Activated T-cell treated with anti-CD3 and anti-CD28 coated beads for 48 hours (primary cell): ENCODE results near the gene CRTC1.

Experiments
- DNase-seq: peaks from one replicate; pipeline ENCODE4 v3.0.0-alpha.2; 2020; ENCODE audit warnings: low read depth

The CRTC1 gene

DNA sequence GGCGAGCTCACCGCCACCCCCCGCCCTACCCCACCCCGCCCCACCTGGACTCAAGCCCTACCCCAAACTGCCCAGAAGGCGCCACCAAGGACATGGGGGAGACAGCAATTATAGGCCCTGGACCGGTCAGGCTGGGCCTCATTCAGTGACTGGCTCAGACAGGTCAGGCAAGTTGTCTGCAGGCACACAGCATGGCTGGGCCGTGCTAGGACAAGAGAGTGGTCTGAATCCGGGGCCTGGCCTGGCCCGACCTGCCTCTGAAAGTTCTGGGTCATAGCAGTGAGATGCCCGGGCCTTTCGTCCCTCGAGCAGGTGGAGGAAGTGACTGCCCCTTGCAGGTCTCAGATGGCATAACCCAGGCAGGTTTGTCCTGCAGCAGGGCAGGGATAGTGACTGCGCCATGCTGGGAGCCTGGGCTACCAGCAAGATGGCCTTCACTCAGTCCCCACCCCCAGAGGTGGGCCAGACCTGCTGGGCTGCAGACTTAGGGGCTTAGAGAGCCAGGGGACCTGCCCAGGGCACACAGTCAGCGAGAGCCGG lies 86.6 kb downstream of the CRTC1 start:
- no peak for DNase-seq

DNA sequence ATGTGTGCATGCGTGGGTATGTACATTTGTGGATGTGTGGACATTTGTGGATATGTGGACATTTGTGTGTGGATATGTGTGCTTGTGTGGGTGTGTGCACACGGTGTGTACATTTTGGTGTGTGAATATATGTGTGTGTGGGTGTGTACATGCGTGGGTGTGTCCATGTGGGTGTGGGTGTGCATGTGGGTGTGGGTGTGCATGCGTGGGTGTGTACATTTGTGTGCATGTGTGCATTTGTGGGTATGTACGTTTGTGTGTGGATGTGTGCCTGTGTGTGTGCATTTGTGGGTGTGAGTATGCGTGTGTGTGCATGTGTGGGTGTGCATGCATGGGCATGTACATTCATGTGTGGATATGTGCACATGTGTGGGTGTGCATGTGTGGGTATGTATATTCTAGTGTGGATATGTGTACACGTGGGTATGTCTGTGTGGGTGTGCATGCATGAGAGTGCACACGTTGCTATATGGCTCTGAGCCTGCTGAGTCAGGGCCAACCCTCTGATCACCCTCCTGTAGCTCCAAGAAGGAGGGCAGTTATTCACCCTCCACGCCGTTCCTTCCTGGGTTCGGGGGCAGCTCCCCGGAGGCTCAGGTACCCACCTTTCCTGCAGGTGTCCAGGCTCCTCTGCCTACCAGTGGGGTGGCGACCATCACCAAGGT lies 87.3 kb downstream of the CRTC1 start:
- no peak for DNase-seq

DNA sequence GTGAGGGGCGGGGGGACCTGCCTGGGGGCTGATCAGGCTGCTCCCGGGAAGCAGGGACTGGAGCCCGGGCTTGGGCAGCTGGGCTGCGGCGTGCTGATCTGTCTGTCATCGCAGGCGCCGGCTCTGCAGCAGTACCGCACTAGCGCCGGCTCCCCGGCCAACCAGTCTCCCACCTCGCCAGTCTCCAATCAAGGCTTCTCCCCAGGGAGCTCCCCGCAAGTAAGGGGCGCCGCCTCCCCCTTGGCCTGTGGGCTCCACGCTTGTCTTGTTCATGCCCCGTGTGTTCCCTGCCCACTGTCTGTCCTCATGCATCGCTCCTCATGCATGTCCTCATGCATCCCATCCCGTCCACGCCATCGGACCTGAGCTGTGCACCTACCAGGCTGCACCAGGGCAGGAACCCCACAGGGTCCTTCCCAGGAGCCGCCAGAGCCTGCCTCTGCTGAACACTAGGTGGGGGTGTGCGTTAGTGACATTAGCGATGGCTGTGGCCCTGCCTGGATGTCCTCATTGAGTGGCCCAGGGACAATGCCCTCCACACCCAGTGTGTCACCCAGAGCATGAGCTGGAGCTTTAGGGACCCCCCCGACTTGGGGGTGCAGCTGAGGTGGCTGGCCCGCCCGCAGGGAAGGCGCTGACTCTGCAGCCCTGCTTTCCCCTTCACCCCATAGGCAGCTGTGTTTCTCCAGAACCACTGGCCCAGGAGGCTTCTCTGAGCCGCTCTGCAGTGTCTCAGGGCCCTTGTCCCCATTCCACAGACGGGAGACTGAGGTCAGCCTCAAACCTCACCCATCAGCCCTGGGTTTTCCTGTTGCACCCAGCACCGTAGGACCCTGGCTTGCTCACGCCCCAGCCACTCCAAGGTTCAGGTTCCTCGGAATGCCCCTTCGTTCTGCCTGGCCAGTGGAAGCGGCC lies 88.1 kb downstream of the CRTC1 start:
- DNase-seq = no peak

DNA sequence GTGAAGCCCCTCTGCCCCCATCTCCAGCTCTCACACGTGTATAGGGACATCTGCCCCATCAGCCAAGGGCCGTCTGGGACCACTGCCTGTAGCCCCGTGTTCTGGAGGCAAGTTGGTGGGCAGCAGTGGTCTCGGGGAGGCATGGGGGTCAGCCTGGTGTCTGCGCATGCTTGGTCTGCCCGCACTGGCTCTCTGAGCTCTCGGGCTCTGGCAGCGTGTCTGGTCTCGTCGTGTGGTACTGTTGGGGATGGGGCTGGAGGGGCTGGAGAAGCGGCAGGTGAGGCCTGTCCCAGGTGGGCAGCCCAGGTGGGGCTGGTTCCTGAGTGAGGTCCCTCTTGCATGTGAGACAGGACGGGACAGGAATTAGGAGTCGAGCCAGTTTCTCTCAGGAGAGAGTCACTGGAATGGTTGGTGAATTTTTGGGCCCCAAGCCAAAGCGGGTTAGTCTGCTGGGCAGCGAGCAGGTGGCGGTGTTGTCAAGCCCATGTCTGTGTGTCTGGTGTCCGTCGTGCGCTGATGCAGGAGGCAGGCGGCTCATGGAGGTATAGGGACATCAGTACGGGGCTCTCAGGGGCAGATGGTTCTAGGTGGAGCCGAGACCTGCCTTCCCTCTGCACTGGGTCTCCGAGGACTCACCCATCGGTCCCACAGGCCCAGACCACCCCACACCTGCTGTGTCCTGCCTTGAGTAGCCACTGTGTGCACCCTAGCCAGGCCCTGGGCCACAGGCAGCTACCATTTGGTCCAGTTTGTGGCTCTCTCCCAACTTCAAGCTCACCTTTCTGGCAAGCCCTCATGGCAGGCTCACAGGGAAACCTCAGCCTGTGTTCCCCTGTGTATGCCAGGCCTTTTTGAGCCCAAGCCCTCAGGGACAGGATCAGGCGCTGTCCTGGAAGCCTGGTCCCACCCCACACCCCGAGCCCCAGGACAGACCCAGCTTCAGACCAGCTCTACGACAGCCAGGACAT lies 89.4 kb downstream of the CRTC1 start:
- DNase-seq = no peak

- no peak for DNase-seq
Observed at GRCh38 chr19:18773682-18774081, 90.2 kb downstream of the CRTC1 start.

GRCh38 chr19:18774107-18774506 lies 90.6 kb downstream of the CRTC1 start:
- DNase-seq = no peak

- DNase-seq = no peak
Observed at GRCh38 chr19:18774782-18775444, 91.4 kb downstream of the CRTC1 start.

DNA sequence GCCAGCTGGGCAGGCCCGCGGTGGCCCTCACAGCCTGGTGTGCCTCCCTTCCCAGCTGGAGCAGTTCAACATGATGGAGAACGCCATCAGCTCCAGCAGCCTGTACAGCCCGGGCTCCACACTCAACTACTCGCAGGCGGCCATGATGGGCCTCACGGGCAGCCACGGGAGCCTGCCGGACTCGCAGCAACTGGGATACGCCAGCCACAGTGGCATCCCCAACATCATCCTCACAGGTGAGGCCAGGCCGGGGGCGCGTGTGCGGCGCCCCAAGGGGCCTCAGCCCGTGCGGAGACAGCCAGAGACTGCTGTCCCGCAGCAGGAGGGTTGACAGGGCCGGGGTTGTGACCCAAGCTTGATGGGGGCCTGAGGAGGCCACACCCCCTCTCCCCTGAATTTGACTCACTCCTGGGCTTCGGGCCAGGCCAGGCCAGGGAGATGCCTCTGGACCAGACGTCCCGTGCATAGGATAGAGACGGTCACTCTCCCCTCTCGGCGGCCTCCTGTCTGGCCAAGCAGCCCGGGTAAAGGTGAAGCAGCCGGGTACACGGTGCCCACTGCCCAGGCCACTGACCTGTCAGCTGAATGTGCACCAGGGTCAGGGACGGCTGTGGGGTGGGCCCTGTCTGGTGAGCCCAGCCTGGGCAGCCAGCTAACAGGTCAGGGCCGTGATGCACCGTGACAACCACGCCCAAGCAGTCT lies 92.3 kb downstream of the CRTC1 start:
- DNase-seq = no peak

GRCh38 chr19:18776288-18776594 lies 92.8 kb downstream of the CRTC1 start:
- no peak for DNase-seq

DNA sequence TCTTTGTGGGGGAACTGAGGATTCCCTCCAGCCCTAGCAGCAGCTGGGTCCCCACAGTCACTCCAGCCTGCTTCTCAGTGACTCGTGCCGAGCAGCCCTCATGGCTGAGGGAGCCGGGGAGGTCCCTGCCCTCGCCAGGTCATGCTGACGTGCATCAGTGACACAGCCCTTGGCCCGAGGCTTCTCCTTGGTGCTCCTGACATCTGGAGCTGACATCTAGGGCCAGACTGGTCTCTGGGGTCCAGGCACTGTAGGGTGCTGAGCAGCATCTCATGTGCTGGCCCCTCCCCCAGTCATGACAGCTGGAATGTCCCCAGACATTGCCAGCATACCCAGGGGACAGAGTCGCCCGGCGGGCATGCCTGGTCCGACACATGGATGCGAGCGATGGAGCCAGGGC lies 93.3 kb downstream of the CRTC1 start:
- no peak for DNase-seq

DNA sequence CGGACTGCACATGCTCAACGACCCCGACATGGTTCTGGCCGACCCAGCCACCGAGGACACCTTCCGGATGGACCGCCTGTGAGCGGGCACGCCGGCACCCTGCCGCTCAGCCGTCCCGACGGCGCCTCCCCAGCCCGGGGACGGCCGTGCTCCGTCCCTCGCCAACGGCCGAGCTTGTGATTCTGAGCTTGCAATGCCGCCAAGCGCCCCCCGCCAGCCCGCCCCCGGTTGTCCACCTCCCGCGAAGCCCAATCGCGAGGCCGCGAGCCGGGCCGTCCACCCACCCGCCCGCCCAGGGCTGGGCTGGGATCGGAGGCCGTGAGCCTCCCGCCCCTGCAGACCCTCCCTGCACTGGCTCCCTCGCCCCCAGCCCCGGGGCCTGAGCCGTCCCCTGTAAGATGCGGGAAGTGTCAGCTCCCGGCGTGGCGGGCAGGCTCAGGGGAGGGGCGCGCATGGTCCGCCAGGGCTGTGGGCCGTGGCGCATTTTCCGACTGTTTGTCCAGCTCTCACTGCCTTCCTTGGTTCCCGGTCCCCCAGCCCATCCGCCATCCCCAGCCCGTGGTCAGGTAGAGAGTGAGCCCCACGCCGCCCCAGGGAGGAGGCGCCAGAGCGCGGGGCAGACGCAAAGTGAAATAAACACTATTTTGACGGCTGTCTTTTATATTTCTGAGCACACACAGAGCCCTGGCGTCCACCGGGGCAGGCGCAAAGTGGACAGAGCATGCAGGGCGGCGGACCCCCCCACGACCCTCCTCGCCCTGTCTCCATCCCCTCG lies 94.0 kb downstream of the CRTC1 start:
- DNase-seq = no peak

- no peak for DNase-seq
Observed at GRCh38 chr19:18778076-18778389, 94.6 kb downstream of the CRTC1 start.

GRCh38 chr19:18778826-18779495 lies 95.5 kb downstream of the CRTC1 start:
- DNase-seq = no peak

DNA sequence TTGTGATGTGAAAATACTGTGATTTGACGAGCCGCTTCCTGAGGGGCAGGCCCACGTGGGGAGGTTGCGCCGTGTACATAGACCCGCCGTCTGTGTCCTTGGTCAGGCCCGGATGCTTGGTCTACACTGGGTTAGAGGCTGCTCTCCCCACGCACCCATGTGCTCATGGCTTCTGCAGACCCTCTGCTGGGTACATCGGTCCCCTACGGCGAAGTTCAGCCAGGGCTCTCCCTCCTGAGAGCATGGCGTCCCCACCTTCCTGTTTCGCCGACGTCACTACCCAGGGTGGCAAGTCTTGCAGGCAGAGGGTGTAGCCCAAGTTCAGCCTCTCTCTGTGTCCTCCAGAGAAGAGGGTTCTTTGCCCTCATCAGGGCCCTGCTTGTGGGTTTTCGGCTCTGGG lies 96.6 kb downstream of the CRTC1 start:
- DNase-seq = no peak

DNA sequence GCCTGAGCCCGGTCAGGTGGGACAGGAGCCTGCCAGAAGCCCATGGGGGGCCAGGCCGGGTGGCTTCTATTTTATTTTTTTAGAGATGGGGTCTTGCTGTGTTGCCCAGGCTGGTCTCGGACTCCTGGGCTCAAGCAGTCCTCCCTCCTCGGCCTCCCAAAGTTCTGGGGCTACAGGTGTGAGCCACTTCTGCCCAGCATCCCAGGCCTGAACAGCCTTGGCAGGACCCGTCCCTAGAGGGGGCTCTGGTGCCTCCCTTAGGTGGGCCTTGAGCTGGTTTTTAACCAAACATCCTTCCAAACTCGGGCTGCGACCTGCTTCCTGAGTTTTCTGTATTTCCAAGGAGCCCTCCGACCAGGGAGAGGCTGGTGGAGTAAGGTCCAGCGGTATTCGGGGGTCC lies 97.2 kb downstream of the CRTC1 start:
- DNase-seq = no peak

- no peak for DNase-seq
Observed at GRCh38 chr19:18781047-18781600, 97.6 kb downstream of the CRTC1 start.

DNA sequence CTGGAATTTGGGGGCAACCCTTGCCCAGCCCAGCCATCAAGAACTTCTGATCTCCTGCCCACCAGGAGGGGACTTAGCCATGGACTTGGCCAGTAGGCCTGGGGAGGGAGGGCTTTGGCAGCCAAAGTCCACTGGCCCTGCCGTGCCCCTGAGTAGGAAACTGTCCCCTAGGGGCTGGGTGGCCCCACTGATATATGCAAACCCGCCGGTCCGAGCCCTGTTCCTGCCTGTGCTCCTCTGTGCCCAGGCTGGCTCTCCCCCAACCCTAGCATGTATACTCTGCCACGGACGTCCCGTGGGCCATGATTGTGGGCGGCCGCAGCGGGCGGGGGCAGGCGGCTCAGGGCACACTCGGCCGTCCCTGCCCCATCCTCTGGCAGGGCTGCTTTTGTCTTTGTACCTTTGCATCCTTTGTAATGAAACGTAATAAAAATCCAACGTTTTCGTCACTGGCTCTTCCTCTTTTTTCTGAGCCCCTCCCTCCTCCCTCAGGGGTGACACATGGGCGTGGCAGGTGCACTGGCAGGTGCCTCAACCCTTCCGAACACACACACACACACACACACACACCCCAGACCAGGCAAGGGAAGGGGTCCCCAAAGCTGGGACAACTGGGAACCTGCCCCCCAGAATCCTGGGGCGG lies 98.5 kb downstream of the CRTC1 start:
- DNase-seq = no peak

- DNase-seq = no peak
Observed at GRCh38 chr19:18782559-18783225, 99.2 kb downstream of the CRTC1 start.
